CD4-positive, alpha-beta T cell treated with Interferon alpha-2 for 1 hour (primary cell): Measurements from ENCODE around the gene CD300C.
A peak's percentile ranks its signal among the peaks of the same experiment; 100 is the strongest.
"Not testable (repeated sequence)": the region's sequence is repeated elsewhere in the genome, so short reads cannot be mapped to it uniquely, and the experiment has no call there.

Experiments
- DNase-seq, 2 donors: peaks; one replicate each; pipeline ENCODE4 v3.0.0-alpha.2; 2020 to 2022

Gene CD300C

GRCh38 chr17:74561586-74561985 lies 15.7 kb upstream of the CD300C start:
- no peak for DNase-seq

- no peak for DNase-seq
Measured at GRCh38 chr17:74558882-74559519, 13.1 kb upstream of the CD300C start.

- not testable (repeated sequence) for DNase-seq
Measured at GRCh38 chr17:74558402-74558801, 12.5 kb upstream of the CD300C start.

GRCh38 chr17:74555427-74555940 lies 9.6 kb upstream of the CD300C start:
- no peak for DNase-seq

- DNase-seq = no peak
Measured at GRCh38 chr17:74554909-74555308, 9.0 kb upstream of the CD300C start.

GRCh38 chr17:74552037-74552436 lies 6.1 kb upstream of the CD300C start:
- no peak for DNase-seq

GRCh38 chr17:74550602-74551001 lies 4.7 kb upstream of the CD300C start:
- DNase-seq = no peak

- no peak for DNase-seq
Measured at GRCh38 chr17:74549343-74549742, 3.4 kb upstream of the CD300C start.

GRCh38 chr17:74547736-74548135 lies 1.8 kb upstream of the CD300C start:
- DNase-seq = no peak

GRCh38 chr17:74547264-74547663 lies 1.3 kb upstream of the CD300C start:
- no peak for DNase-seq

- no peak for DNase-seq
Measured at GRCh38 chr17:74546586-74546985, 671 bp upstream of the CD300C start.

GRCh38 chr17:74544991-74545842 lies 698 bp downstream of the CD300C start:
- no peak for DNase-seq

- no peak for DNase-seq
Measured at GRCh38 chr17:74543891-74544760, 1.8 kb downstream of the CD300C start.

- DNase-seq = no peak
Measured at GRCh38 chr17:74543406-74543805, 2.5 kb downstream of the CD300C start.

- DNase-seq = no peak
Measured at GRCh38 chr17:74542727-74543383, 3.1 kb downstream of the CD300C start.

GRCh38 chr17:74542166-74542565 lies 3.7 kb downstream of the CD300C start:
- DNase-seq = no peak

- no peak for DNase-seq
Measured at GRCh38 chr17:74541176-74542111, 4.5 kb downstream of the CD300C start.

GRCh38 chr17:74539281-74539820 lies 6.6 kb downstream of the CD300C start:
- DNase-seq = no peak

- DNase-seq = no peak
Measured at GRCh38 chr17:74536890-74537289, 9.0 kb downstream of the CD300C start.

- peak; percentile 42 to 78 for DNase-seq
Measured at GRCh38 chr17:74532115-74532514, 13.8 kb downstream of the CD300C start.

- DNase-seq = no peak
Measured at GRCh38 chr17:74531231-74531761, 14.6 kb downstream of the CD300C start, which contains the start of gene CD300LB. Gene CD300LB, minus strand, starts transcription at chr17:74531475. Its CDS starts 125 bp downstream, at chr17:74531350.
